GM19035 (cell line): Measurements from ENCODE around the gene SLX4IP.

Experiments
- ATAC-seq: cut with Tn5 transposase; IDR thresholded peaks from one replicate; pipeline ENCODE4 v1.9.1; 2021; ENCODE audit not compliant: unreplicated experiment

SLX4IP gene

GRCh38 chr20:10547276-10548114 is 112.4 kb downstream of the SLX4IP start:
- ATAC-seq, result no peak

- ATAC-seq, result no peak
Measured at GRCh38 chr20:10549511-10549910, 114.4 kb downstream of the SLX4IP start.

GRCh38 chr20:10550204-10551118 is 115.4 kb downstream of the SLX4IP start:
- no peak for ATAC-seq

- ATAC-seq, result no peak
Measured at GRCh38 chr20:10551732-10552724, 116.9 kb downstream of the SLX4IP start.

GRCh38 chr20:10553326-10553984 is 118.3 kb downstream of the SLX4IP start:
- ATAC-seq, result no peak

GRCh38 chr20:10554285-10554684 is 119.2 kb downstream of the SLX4IP start:
- ATAC-seq, result no peak

- ATAC-seq, result no peak
Measured at GRCh38 chr20:10555393-10555792, 120.3 kb downstream of the SLX4IP start.

- no peak for ATAC-seq
Measured at GRCh38 chr20:10555865-10556308, 120.8 kb downstream of the SLX4IP start.

GRCh38 chr20:10556519-10557083 is 121.5 kb downstream of the SLX4IP start:
- no peak for ATAC-seq

- no peak for ATAC-seq
Measured at GRCh38 chr20:10557685-10558084, 122.6 kb downstream of the SLX4IP start.

- peak; percentile 83 for ATAC-seq
Measured at GRCh38 chr20:10558635-10559187, 123.6 kb downstream of the SLX4IP start.

GRCh38 chr20:10559266-10559665 is 124.2 kb downstream of the SLX4IP start:
- ATAC-seq, result no peak

GRCh38 chr20:10560686-10561085 is 125.6 kb downstream of the SLX4IP start:
- ATAC-seq, result no peak

GRCh38 chr20:10561302-10561701 is 126.2 kb downstream of the SLX4IP start:
- no peak for ATAC-seq

GRCh38 chr20:10562899-10563298 is 127.8 kb downstream of the SLX4IP start:
- ATAC-seq, result no peak

- no peak for ATAC-seq
Measured at GRCh38 chr20:10563935-10564492, 128.9 kb downstream of the SLX4IP start.

GRCh38 chr20:10565191-10565921 is 130.3 kb downstream of the SLX4IP start:
- ATAC-seq, result no peak
